Chondrocyte (in vitro differentiated cells): Measurements from ENCODE around the gene PTTG1IP2. TPM values are rescaled to one million over a fixed set of nuclear protein-coding genes. Genes with fewer than 3 reads are reported as not detected.

Experiments
- DNase-seq: peaks from one replicate; pipeline ENCODE4 v3.0.0; 2021; ENCODE audit warnings: mixed read lengths, low spot score
- H3K27ac Mint-ChIP-seq: one replicate; pipeline ENCODE4 v1.8.0; 2021; ENCODE audit warnings: mild to moderate bottlenecking, moderate library complexity, mixed read lengths; ENCODE audit not compliant: unreplicated experiment
- H3K27me3 Mint-ChIP-seq: 2 replicates; pipeline ENCODE4 v1.8.0; 2021; ENCODE audit warnings: low read depth, mixed read lengths
- H3K36me3 Mint-ChIP-seq: 2 replicates; pipeline ENCODE4 v1.8.0; 2021; ENCODE audit warnings: low read depth, mixed read lengths
- H3K4me1 Mint-ChIP-seq: 2 replicates; pipeline ENCODE4 v1.8.0; 2021; ENCODE audit warnings: low read depth, mild to moderate bottlenecking, mixed read lengths
- H3K4me3 Mint-ChIP-seq: one replicate; pipeline ENCODE4 v1.8.0; 2021; ENCODE audit warnings: mild to moderate bottlenecking, moderate library complexity, mixed read lengths; ENCODE audit not compliant: unreplicated experiment
- H3K9me3 Mint-ChIP-seq: 2 replicates; pipeline ENCODE4 v1.8.0; 2021; ENCODE audit warnings: low read depth, mixed read lengths
- CTCF ChIP-seq: fragments of 200-600 bp; sonication (generic); IDR thresholded peaks from 2 replicates; pipeline ENCODE4 v1.5.0; 2021; ENCODE audit warnings: antibody characterized with exemption, mild to moderate bottlenecking, moderate library complexity
- total RNA-seq: library from RNA; stranded (reverse); gene quantifications from 3 replicates; pipeline ENCODE4 v1.2.1, GENCODE V29; 2021

Gene PTTG1IP2
- total RNA-seq, 1 donor from 2014 or later: not detected

GRCh38 chr7:90432752-90433151 is 36.7 kb upstream of the PTTG1IP2 start:
- no peak overlapping the region for H3K4me3 Mint-ChIP-seq
- H3K4me1 Mint-ChIP-seq: no peaks in the 10 kb centered on the region
- H3K27me3 Mint-ChIP-seq: peaks cover 7% of the 10 kb centered on the region
- no peak overlapping the region for H3K27ac Mint-ChIP-seq
- DNase-seq: no peak
- peaks cover 21% of the 10 kb centered on the region for H3K9me3 Mint-ChIP-seq
- no peak for TF ChIP-seq CTCF
- peaks cover 8% of the 10 kb centered on the region for H3K36me3 Mint-ChIP-seq

GRCh38 chr7:90433221-90433620 is 36.2 kb upstream of the PTTG1IP2 start:
- Mint-ChIP-seq H3K4me1 (no peaks in the 10 kb centered on the region), H3K36me3 (peaks cover 8% of the 10 kb centered on the region), H3K9me3 (peaks cover 23% of the 10 kb centered on the region), H3K27ac (no peak overlapping the region), H3K27me3 (peaks cover 7% of the 10 kb centered on the region), H3K4me3 (no peak overlapping the region)
- no peak for DNase-seq
- no peak for TF ChIP-seq CTCF

GRCh38 chr7:90445633-90446032 is 23.8 kb upstream of the PTTG1IP2 start:
- no peaks in the 10 kb centered on the region for H3K36me3 Mint-ChIP-seq
- no peak for TF ChIP-seq CTCF
- no peak overlapping the region for H3K4me3 Mint-ChIP-seq
- no peaks in the 10 kb centered on the region for H3K4me1 Mint-ChIP-seq
- no peaks in the 10 kb centered on the region for H3K27me3 Mint-ChIP-seq
- no peak for DNase-seq
- peaks cover 3% of the 10 kb centered on the region for H3K9me3 Mint-ChIP-seq
- H3K27ac Mint-ChIP-seq: no peak overlapping the region

GRCh38 chr7:90446137-90446899 is 23.1 kb upstream of the PTTG1IP2 start:
- H3K27ac Mint-ChIP-seq: no peak overlapping the region
- DNase-seq: no peak
- no peak overlapping the region for H3K4me3 Mint-ChIP-seq
- H3K27me3 Mint-ChIP-seq: no peaks in the 10 kb centered on the region
- no peak for TF ChIP-seq CTCF
- H3K36me3 Mint-ChIP-seq: no peaks in the 10 kb centered on the region
- peaks cover 3% of the 10 kb centered on the region for H3K4me1 Mint-ChIP-seq
- peaks cover 3% of the 10 kb centered on the region for H3K9me3 Mint-ChIP-seq

GRCh38 chr7:90453259-90453891 is 16.1 kb upstream of the PTTG1IP2 start:
- Mint-ChIP-seq H3K4me1 (peaks cover 33% of the 10 kb centered on the region), H3K36me3 (no peaks in the 10 kb centered on the region), H3K27me3 (no peaks in the 10 kb centered on the region), H3K9me3 (no peaks in the 10 kb centered on the region), H3K4me3 (no peak overlapping the region), H3K27ac (no peak overlapping the region)
- TF ChIP-seq CTCF: no peak
- no peak for DNase-seq
